SJCRH30 (cell line): ENCODE measurements around the gene COL25A1. TPM values are rescaled to one million over a fixed set of nuclear protein-coding genes. Genes with fewer than 3 reads are reported as not detected.
"Not testable (repeated sequence)": the region's sequence is repeated elsewhere in the genome, so short reads cannot be mapped to it uniquely, and the experiment has no call there.

Experiments
- DNase-seq, 2 experiments: peaks; one replicate each; pipeline ENCODE4 v3.0.0-alpha.2; 2015 to 2020
- H3K27ac ChIP-seq: fragments of 250-450 bp; sonication (Bioruptor Pico); 2 replicates; pipeline ENCODE4 v1.5.1; 2020; ENCODE audit warnings: mild to moderate bottlenecking, moderate library complexity
- H3K27me3 ChIP-seq: fragments of 250-450 bp; sonication (Bioruptor Pico); 2 replicates; pipeline ENCODE4 v1.5.1; 2020; ENCODE audit warnings: mild to moderate bottlenecking, moderate library complexity
- H3K36me3 ChIP-seq: fragments of 250-450 bp; sonication (Bioruptor Pico); 2 replicates; pipeline ENCODE4 v1.5.1; 2020; ENCODE audit warnings: mild to moderate bottlenecking, moderate library complexity
- H3K4me1 ChIP-seq: fragments of 250-450 bp; sonication (Bioruptor Pico); 2 replicates; pipeline ENCODE4 v1.5.1; 2020; ENCODE audit warnings: mild to moderate bottlenecking, moderate library complexity
- H3K4me3 ChIP-seq: fragments of 250-450 bp; sonication (Bioruptor Pico); 2 replicates; pipeline ENCODE4 v1.5.1; 2020; ENCODE audit warnings: mild to moderate bottlenecking, moderate library complexity
- H3K9me3 ChIP-seq: fragments of 250-450 bp; sonication (Bioruptor Pico); replicated peaks from 2 replicates; pipeline ENCODE4 v1.5.1; 2020; ENCODE audit warnings: mild to moderate bottlenecking, moderate library complexity
- total RNA-seq: library from RNA; depleted of rRNA; stranded (reverse); fragments of >200 nt; shearing (Covaris generic); gene quantifications from 2 replicates; pipeline ENCODE4 v1.2.3, GENCODE V29; 2014

COL25A1 gene
- total RNA-seq, 1 experiment from 2014 or later, result 13.2 TPM

DNA sequence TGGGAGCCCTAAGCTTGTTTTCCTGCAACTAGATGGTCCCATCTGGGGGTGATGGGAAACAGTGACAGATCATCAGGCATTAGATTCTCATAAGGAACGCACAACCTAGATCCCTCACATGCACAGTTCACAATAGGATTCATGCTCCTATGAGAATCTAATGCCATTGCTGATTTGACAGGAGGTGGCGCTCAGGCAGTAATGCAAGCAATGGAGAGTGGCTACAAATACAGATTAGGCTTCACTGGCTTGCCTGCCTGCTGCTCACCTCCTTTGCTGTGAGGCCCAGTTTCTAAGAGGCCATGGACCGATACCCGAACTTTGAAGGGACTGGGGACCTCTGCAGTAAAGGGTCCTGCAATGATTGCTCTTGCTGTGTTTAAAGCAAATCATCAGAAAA, 225.7 kb downstream of the COL25A1 start:
- not testable (repeated sequence) for H3K36me3 ChIP-seq, H3K27ac ChIP-seq, H3K4me3 ChIP-seq, H3K9me3 ChIP-seq, H3K27me3 ChIP-seq, DNase-seq
- peaks cover 17% of the 10 kb centered on the region for H3K4me1 ChIP-seq

DNA sequence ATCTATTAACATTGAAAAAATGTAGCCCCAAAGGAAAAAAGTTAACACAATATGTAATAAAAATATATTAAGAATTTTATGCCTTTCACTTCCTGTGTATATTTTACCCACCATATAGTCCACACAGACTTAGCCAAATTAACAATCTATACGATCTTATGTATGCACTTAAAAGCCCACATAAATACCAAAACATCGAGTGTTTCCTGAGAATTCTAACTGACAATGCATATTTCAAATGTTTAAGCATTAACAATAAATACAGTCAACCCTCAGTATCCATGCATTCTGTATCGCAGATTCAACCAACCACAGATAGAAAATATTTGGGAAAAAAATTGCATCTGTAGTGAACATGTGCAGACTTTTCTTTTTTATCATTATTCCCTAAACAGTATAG, 226.8 kb downstream of the COL25A1 start:
- no peak overlapping the region for H3K27ac ChIP-seq
- DNase-seq, result no peak
- H3K36me3 ChIP-seq, result no peaks in the 10 kb centered on the region; the same call in 1 of the 2 replicates
- H3K27me3 ChIP-seq, result no peaks in the 10 kb centered on the region
- no peaks in the 10 kb centered on the region; the same call in 1 of the 2 replicates for H3K9me3 ChIP-seq
- H3K4me1 ChIP-seq, result peaks cover 17% of the 10 kb centered on the region
- no peak overlapping the region for H3K4me3 ChIP-seq

DNA sequence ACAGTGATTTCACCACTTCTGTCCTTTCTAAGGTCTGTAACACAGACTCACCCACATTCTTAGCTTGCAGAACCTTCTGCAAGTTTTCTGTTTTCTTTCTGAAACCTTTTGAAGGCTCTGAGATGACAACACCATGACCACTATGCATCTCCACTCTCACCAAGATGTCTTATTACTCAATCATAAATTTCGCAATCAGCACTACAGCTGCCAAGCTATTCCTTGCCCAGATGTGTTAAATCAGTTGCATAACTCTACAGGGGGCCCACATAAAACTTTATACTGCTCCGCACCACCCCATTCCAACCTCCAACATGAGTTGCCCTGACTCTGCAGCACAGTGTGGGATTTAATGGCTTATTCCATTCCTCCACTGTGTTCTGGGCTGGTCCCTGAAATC, 229.9 kb downstream of the COL25A1 start:
- no peak overlapping the region for H3K27ac ChIP-seq
- no peaks in the 10 kb centered on the region; the same call in 1 of the 2 replicates for H3K9me3 ChIP-seq
- no peak overlapping the region for H3K4me3 ChIP-seq
- no peaks in the 10 kb centered on the region; the same call in 1 of the 2 replicates for H3K36me3 ChIP-seq
- H3K27me3 ChIP-seq, result no peaks in the 10 kb centered on the region
- DNase-seq, result no peak
- H3K4me1 ChIP-seq, result peaks cover 12% of the 10 kb centered on the region

DNA sequence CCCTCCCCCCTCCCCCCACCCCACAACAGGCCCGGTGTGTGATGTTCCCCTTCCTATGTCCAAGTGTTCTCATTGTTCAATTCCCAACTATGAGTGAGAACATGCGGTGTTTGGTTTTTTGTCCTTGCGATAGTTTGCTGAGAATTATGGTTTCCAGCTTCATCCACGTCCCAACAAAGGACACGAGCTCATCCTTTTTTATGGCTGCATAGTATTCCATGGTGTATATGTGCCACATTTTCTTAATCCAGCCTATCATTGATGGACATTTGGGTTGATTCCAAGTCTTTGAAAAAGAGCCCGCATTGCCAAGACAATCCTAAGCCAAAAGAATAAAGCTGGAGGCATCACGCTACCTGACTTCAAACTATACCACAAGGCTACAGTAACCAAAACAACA, 231.8 kb downstream of the COL25A1 start:
- not testable (repeated sequence) for H3K4me3 ChIP-seq, H3K36me3 ChIP-seq, H3K9me3 ChIP-seq, H3K27ac ChIP-seq, H3K27me3 ChIP-seq, DNase-seq
- peaks cover 25% of the 10 kb centered on the region for H3K4me1 ChIP-seq

DNA sequence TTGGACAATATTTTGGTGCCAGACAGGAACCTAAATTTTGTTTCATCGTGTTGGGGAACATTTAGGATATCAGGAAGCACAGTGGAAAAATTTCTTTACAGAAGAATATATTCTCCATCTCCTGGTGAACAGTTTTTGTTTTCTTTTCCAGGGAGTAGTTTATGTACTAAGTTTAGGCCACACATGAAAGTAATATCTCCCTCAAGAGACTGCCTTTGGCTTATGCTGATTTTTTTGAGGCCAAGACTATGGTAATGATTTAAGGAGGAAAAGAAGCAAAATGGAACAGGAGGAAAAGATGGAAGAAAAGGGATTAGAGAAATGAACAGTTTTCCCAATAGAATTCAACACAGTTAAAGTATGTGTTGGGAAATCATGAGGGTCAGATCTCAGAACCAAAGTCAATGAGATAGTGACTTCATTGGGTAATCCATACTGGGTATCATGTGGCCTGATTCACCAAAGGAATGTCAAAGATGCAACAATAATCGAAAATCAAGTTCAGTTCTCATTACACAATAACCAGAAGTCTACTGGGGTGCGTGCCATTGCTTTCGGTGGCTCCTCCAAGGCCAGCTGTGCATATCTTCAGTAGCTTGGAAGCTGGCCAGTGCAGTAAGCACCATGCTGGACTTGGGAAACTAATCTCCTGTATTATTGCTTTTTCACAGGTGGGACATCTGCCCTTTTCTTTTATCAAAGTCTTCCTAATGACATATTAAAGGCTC, 234.8 kb downstream of the COL25A1 start:
- peak; percentile 65 to 81 for DNase-seq
- H3K4me3 ChIP-seq, result no peak overlapping the region
- H3K27ac ChIP-seq, result 0 out of 2 replicates have a peak overlapping the region, but pooled peaks have one; percentile 14
- no peaks in the 10 kb centered on the region; the same call in 1 of the 2 replicates for H3K9me3 ChIP-seq
- H3K4me1 ChIP-seq, result peaks cover 39% of the 10 kb centered on the region
- no peaks in the 10 kb centered on the region for H3K36me3 ChIP-seq
- H3K27me3 ChIP-seq, result no peaks in the 10 kb centered on the region

DNA sequence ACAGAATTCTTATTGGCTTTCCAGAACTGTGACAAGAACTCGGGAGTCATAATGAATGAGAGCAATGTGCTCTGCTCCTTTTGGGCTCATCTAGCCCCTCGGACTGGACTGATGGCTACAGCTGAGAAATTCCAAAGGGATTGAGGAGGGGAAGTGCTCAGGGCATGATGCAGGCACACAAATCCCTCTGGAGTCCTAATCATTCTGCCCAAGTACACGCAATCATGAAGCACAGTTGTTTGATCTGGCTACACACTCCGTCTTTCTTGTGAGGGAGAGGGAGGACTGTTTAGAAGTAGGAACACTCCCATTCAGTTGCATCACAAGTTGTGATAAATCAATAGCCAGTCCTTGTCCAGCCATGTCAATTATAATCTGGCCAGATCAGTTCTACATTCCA, 237.5 kb downstream of the COL25A1 start:
- Histone ChIP-seq H3K4me3 (no peak overlapping the region), H3K9me3 (no peaks in the 10 kb centered on the region), H3K27ac (peak overlapping the region; percentile 55), H3K27me3 (no peaks in the 10 kb centered on the region), H3K4me1 (peaks cover 39% of the 10 kb centered on the region), H3K36me3 (no peaks in the 10 kb centered on the region)
- DNase-seq, result peak; percentile 69 to 84

DNA sequence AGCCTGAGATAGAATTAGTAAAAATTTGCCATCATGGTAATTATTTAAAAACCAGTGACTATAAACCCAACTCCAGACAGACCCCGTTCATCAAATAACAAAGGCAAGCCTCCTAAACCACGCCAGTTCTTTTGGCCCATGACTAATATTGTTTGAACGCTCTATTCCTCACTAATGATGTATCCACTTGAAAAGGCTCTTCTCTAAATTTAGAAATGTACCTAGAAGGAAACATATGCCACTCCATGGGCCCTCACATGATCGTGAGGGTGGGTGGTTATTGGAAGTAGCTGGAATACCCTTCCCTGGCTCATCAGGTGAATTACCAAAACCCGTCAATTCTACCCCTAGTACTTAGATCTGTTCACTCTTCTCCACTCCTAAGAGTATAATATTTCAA, 249.2 kb downstream of the COL25A1 start:
- DNase-seq, result peak in 1 of 2 experiments; percentile 37
- H3K27ac ChIP-seq, result no peak overlapping the region; the same call in 1 of the 2 replicates
- H3K9me3 ChIP-seq, result no peaks in the 10 kb centered on the region
- H3K4me1 ChIP-seq, result peaks cover 43% of the 10 kb centered on the region
- no peaks in the 10 kb centered on the region for H3K36me3 ChIP-seq
- H3K4me3 ChIP-seq, result no peak overlapping the region
- H3K27me3 ChIP-seq, result no peaks in the 10 kb centered on the region

DNA sequence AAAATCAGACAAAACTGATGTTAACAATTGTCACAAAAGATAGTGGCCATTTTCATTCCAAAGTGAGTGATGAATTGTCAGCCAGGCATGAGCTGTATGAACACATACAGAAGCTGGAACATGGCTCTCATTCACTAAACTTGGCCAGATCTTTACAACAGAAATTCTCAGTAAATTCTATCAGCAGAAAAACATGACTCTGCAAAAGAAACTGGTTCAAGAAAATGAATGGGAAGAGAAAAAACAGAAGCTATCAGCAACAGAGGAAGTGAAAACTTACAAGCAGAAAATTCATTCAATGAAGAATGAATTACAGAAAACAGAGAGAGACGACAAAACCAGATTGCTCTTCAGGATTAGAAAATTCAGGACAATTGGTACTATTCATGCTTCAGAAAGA, 249.6 kb downstream of the COL25A1 start:
- Histone ChIP-seq H3K9me3 (no peaks in the 10 kb centered on the region), H3K36me3 (no peaks in the 10 kb centered on the region), H3K27ac (no peak overlapping the region; the same call in 1 of the 2 replicates), H3K4me1 (peaks cover 43% of the 10 kb centered on the region), H3K4me3 (no peak overlapping the region), H3K27me3 (no peaks in the 10 kb centered on the region)
- no peak for DNase-seq

DNA sequence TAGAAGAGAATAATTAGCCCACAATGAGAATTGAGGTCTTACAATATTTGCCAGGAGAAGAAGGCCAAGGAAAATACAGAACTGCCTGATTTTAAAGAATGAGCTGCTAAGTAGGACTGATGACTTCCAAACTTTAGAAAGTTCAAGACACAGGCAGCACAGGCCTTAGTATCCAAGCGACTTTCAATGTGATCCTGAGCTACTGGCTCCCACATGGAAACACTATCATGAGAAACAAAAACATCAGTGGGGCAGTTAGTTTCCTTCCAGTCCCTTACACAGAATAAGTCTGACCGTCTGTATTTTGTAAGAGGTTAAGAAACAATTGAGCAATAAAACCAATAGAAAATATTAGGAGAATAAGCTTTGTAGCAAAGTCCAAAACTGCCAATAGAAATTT, 251.4 kb downstream of the COL25A1 start:
- no peaks in the 10 kb centered on the region for H3K27me3 ChIP-seq
- H3K36me3 ChIP-seq, result no peaks in the 10 kb centered on the region
- H3K9me3 ChIP-seq, result no peaks in the 10 kb centered on the region
- no peak overlapping the region for H3K4me3 ChIP-seq
- peaks cover 43% of the 10 kb centered on the region for H3K4me1 ChIP-seq
- H3K27ac ChIP-seq, result peak overlapping the region; percentile 83; the same call in 1 of the 2 replicates
- DNase-seq, result no peak

DNA sequence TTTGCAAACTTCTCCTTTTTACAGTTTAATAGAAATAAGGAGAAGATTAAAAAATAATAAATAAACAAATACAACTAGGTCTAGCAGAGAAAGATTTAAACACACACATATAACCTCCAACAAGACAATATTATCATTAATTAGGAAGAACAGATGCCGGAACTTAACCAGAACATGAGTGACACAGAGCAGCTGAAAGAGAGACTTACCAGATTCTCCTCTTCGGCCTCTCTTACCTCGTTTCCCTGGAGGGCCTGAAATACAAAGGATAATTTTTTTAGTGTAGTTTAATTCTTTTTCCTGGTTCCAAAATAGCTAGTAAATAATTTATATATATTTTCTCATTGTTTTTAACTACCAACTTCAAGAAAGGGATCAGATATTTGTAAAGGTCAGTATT, 252.5 kb downstream of the COL25A1 start:
- Histone ChIP-seq H3K27ac (peak overlapping the region; percentile 83), H3K4me3 (no peak overlapping the region), H3K27me3 (no peaks in the 10 kb centered on the region), H3K36me3 (no peaks in the 10 kb centered on the region), H3K9me3 (no peaks in the 10 kb centered on the region), H3K4me1 (peaks cover 34% of the 10 kb centered on the region)
- peak; percentile 52 to 83 for DNase-seq

DNA sequence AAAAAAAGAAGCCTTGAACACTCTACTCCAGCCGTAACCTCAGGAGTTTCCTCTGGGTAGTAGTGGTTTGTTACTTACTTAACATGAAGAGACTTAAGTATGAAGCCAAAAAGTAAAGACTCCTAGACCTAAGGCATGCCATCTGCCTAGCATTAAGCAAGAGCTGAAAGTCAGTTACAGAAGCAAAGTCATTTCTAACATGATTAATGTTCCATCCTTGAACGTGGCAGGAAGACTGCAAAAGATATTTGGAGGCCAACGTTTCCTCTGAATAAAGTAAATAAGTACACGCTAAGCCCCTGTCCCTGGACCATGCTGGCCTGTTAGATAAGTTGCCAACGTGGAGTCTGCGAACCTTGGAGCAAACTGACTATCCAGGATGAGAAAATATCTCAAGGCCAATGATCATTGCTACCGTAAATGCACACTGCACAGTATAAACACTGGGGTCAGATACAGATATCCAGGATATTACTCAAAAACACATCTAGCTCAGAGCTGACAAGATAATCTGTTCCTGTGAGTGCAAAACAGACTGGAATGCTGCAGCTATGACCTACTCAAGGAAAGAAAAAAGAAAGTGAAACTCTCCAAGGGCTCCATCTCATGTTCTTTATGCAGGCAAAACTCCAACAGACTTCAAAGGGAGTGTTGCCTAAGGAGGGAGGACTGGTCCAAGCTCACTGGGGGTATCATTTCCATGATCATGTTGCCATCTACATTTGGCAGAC, 255.8 kb downstream of the COL25A1 start:
- no peak for DNase-seq
- no peak overlapping the region for H3K27ac ChIP-seq
- no peak overlapping the region for H3K4me3 ChIP-seq

DNA sequence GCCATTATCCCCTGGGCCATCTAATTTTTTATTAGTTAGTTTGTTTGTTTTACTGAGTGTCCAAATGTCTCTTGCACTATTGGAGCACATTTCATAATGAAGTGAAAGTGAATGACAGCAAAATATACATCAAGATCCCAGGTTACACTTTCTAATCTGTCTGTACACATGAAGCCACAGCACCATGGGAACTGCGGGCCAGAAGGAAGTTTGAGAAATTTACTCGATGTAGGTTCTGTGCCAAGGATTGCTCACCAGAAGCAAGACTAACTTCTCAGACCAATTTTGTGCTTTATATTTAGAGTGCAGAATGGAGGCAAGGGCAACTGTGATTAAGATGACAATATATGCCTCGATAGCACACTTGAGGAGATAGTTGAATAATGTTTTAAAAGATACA, 258.0 kb downstream of the COL25A1 start:
- Histone ChIP-seq H3K4me3 (no peak overlapping the region), H3K4me1 (peaks cover 6% of the 10 kb centered on the region), H3K27me3 (no peaks in the 10 kb centered on the region), H3K36me3 (no peaks in the 10 kb centered on the region), H3K27ac (no peak overlapping the region), H3K9me3 (0 out of 2 replicates have a peak, but pooled peaks cover 2% of the 10 kb centered on the region)
- no peak for DNase-seq

More for the DNA sequence above, 255.8 kb downstream of the COL25A1 start:
- Histone ChIP-seq H3K27me3 (no peaks in the 10 kb centered on the region), H3K9me3 (no peaks in the 10 kb centered on the region), H3K36me3 (no peaks in the 10 kb centered on the region), H3K4me1 (peaks cover 17% of the 10 kb centered on the region)

DNA sequence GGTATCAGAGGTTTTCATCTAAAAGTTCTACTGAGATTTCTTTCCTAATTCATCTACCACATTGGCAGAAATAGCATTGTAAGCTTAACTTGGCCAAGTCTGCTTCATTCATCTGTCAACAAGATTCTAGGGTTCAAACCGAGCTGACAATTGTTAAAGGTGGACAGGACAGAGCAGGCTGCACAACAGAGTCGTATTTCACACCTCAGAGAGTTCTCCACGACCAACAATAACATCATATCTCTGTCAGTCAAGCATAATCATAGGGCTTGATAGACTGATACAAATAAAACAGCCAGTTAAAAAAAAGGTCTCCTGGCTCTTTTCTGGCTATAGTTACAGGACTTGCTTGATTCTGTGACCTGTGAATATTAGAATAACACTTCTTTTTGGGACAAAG, 259.2 kb downstream of the COL25A1 start:
- Histone ChIP-seq H3K4me3 (no peak overlapping the region), H3K27ac (no peak overlapping the region), H3K9me3 (0 out of 2 replicates have a peak, but pooled peaks cover 2% of the 10 kb centered on the region), H3K36me3 (no peaks in the 10 kb centered on the region), H3K27me3 (no peaks in the 10 kb centered on the region), H3K4me1 (peaks cover 5% of the 10 kb centered on the region; the same call in 1 of the 2 replicates)
- DNase-seq, result no peak

DNA sequence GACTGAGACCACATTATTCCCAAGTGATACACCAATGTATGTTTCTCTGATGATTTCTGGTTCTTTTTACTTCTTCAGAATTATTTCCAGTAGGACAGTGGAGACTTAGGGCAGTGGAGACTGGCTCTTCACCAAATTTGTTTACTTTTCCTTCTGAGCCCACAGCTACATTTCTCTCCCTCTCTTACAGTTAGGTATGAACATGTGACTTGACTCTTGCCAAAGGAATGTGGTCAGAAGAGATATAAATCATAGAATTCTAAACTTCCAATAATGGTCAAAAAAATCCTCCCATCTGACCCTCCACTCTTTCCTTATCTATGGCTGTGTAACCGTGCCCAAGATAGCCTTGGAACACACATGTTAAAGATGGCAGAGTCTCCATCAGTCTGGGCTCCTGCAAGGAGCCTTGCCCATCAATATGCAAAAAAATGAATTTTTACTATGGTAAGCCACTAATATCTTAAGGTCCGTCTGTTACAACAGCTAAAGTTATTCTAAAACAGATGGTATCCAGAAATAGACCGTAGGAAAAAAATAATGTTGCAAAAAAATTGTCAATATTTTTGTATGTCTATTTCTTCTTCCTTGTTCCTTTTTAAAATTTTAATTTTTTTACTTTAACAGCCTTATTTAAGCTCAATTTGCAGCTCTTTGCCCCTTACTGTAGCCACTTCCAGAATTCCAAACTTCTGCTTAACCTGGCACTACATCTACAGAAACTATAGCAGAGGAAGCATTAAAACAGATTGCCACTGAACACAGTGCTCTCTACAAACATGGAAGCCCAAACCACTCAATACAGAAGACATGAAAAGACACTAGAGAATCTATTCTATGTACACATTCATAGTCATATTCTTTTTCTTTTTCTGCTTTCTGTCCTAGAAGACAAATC, 260.7 kb downstream of the COL25A1 start:
- no peaks in the 10 kb centered on the region for H3K27me3 ChIP-seq
- no peak overlapping the region for H3K27ac ChIP-seq
- 0 out of 2 replicates have a peak, but pooled peaks cover 2% of the 10 kb centered on the region for H3K9me3 ChIP-seq
- H3K36me3 ChIP-seq, result no peaks in the 10 kb centered on the region
- DNase-seq, result no peak
- no peak overlapping the region for H3K4me3 ChIP-seq
- peaks cover 18% of the 10 kb centered on the region for H3K4me1 ChIP-seq
